OCI-LY3 (cell line): ENCODE results near the gene CFAP74.

Experiments used
- H2AFZ ChIP-seq: fragments of 200-600, 300-600 bp; shearing (Covaris generic); 2 replicates; pipeline ENCODE4 v1.6.0; 2014; ENCODE audit warnings: antibody characterized with exemption, low read depth, low read length
- H3K27ac ChIP-seq: fragments of 200-600, 300-600 bp; sonication (generic); 2 replicates; pipeline ENCODE4 v1.5.1; 2014; ENCODE audit warnings: mild to moderate bottlenecking, low read length, moderate library complexity, mixed read lengths
- H3K27me3 ChIP-seq: fragments of 200-600, 300-600 bp; sonication (generic); 2 replicates; pipeline ENCODE4 v1.6.1; 2014; ENCODE audit warnings: low read depth, low read length, mixed read lengths
- H3K36me3 ChIP-seq: fragments of 200-600, 300-600 bp; sonication (generic); replicated peaks from 2 replicates; pipeline ENCODE3; 2014; ENCODE audit warnings: low read depth, low read length, mixed read lengths
- H3K4me1 ChIP-seq: fragments of 300-600, 200-600 bp; sonication (generic); 2 replicates; pipeline ENCODE4 v1.6.1; 2014; ENCODE audit warnings: low read length, mixed read lengths
- H3K4me2 ChIP-seq: fragments of 200-600, 300-600 bp; sonication (generic); 2 replicates; pipeline ENCODE4 v1.6.1; 2014; ENCODE audit warnings: low read length, mixed read lengths
- H3K4me3 ChIP-seq: fragments of 300-600, 200-600 bp; sonication (generic); 2 replicates; pipeline ENCODE4 v1.5.1; 2014; ENCODE audit warnings: antibody characterized with exemption, mild to moderate bottlenecking, low read length, moderate library complexity
- H3K79me2 ChIP-seq: fragments of 300-600, 200-600 bp; shearing (Covaris generic); 2 replicates; pipeline ENCODE4 v1.6.1; 2014; ENCODE audit warnings: mild to moderate bottlenecking, low read length, mixed read lengths
- H3K9ac ChIP-seq: fragments of 300-600, 200-600 bp; shearing (Covaris generic); 2 replicates; pipeline ENCODE4 v1.6.0; 2014; ENCODE audit warnings: mild to moderate bottlenecking, low read length, moderate library complexity
- H3K9me3 ChIP-seq: fragments of 200-600, 300-600 bp; shearing (Covaris generic); 2 replicates; pipeline ENCODE4 v1.6.1; 2014; ENCODE audit warnings: low read length, mixed read lengths; ENCODE audit not compliant: insufficient read depth
- H4K20me1 ChIP-seq: fragments of 200-600, 300-600 bp; sonication (generic); 2 replicates; pipeline ENCODE4 v1.6.1; 2016; ENCODE audit warnings: low read length, mixed read lengths; ENCODE audit not compliant: insufficient read depth
- CTCF ChIP-seq: fragments of 200-600, 300-600 bp; sonication (generic); IDR thresholded peaks from 2 replicates; pipeline ENCODE4 v1.5.1; 2014; ENCODE audit warnings: antibody characterized with exemption, low read length, low read depth
- EZH2phosphoT487 ChIP-seq: fragments of 200-600 bp; shearing (Covaris generic); IDR thresholded peaks from 2 replicates; pipeline ENCODE4 v1.6.1; 2018; ENCODE audit warnings: antibody characterized with exemption, mixed run types, low read depth

The CFAP74 gene

GRCh38 chr1:2024451-2024850 is 20.9 kb upstream of the CFAP74 start:
- no peak overlapping the region for H3K4me2 ChIP-seq

GRCh38 chr1:2023187-2023586 is 19.6 kb upstream of the CFAP74 start:
- Histone ChIP-seq H3K36me3 (no peaks in the 10 kb centered on the region), H3K4me3 (no peak overlapping the region), H3K9me3 (no peaks in the 10 kb centered on the region), H3K4me1 (no peaks in the 10 kb centered on the region), H4K20me1 (no peaks in the 10 kb centered on the region), H3K4me2 (no peak overlapping the region), H3K27me3 (no peaks in the 10 kb centered on the region), H3K79me2 (no peaks in the 10 kb centered on the region), H3K27ac (no peak overlapping the region), H2AFZ (no peak overlapping the region), H3K9ac (no peak overlapping the region)
- TF ChIP-seq EZH2phosphoT487 (no peak), CTCF (no peak)

More at GRCh38 chr1:2024451-2024850, 20.9 kb upstream of the CFAP74 start:
- H3K27ac ChIP-seq = no peak overlapping the region
- H3K79me2 ChIP-seq = no peaks in the 10 kb centered on the region
- H4K20me1 ChIP-seq = no peaks in the 10 kb centered on the region
- no peak overlapping the region for H3K9ac ChIP-seq
- H3K36me3 ChIP-seq = no peaks in the 10 kb centered on the region
- TF ChIP-seq EZH2phosphoT487 (no peak), CTCF (no peak)
- no peak overlapping the region for H3K4me3 ChIP-seq
- no peaks in the 10 kb centered on the region for H3K4me1 ChIP-seq
- H3K9me3 ChIP-seq = no peaks in the 10 kb centered on the region
- H3K27me3 ChIP-seq = no peaks in the 10 kb centered on the region
- H2AFZ ChIP-seq = no peak overlapping the region

GRCh38 chr1:2022063-2022770 is 18.6 kb upstream of the CFAP74 start:
- no peak overlapping the region for H3K4me2 ChIP-seq
- no peak overlapping the region for H3K9ac ChIP-seq
- no peaks in the 10 kb centered on the region for H3K27me3 ChIP-seq
- no peaks in the 10 kb centered on the region for H4K20me1 ChIP-seq
- H3K79me2 ChIP-seq = no peaks in the 10 kb centered on the region
- H3K27ac ChIP-seq = no peak overlapping the region
- H2AFZ ChIP-seq = no peak overlapping the region
- H3K9me3 ChIP-seq = no peaks in the 10 kb centered on the region
- no peaks in the 10 kb centered on the region for H3K36me3 ChIP-seq
- H3K4me3 ChIP-seq = no peak overlapping the region
- H3K4me1 ChIP-seq = no peaks in the 10 kb centered on the region
- TF ChIP-seq CTCF (no peak), EZH2phosphoT487 (no peak)

- Histone ChIP-seq H3K4me2 (no peak overlapping the region), H3K4me3 (no peak overlapping the region), H3K36me3 (no peaks in the 10 kb centered on the region), H3K9me3 (no peaks in the 10 kb centered on the region), H3K4me1 (no peaks in the 10 kb centered on the region), H3K79me2 (no peaks in the 10 kb centered on the region), H3K27me3 (no peaks in the 10 kb centered on the region; the same call in 1 of the 2 replicates), H3K9ac (no peak overlapping the region), H4K20me1 (no peaks in the 10 kb centered on the region), H2AFZ (no peak overlapping the region), H3K27ac (no peak overlapping the region)
- TF ChIP-seq CTCF (no peak), EZH2phosphoT487 (no peak)
These were observed 18.0 kb upstream of the CFAP74 start for GRCh38 chr1:2021550-2021949.
